ENCODE measurements around the gene FBXL13. TPM values are rescaled to one million over a fixed set of nuclear protein-coding genes. Genes with fewer than 3 reads are reported as not detected.

FBXL13 gene
- total RNA-seq, 4 donors from 2014 or later, result 0.40 to 0.95 (median 0.51) TPM

DNA sequence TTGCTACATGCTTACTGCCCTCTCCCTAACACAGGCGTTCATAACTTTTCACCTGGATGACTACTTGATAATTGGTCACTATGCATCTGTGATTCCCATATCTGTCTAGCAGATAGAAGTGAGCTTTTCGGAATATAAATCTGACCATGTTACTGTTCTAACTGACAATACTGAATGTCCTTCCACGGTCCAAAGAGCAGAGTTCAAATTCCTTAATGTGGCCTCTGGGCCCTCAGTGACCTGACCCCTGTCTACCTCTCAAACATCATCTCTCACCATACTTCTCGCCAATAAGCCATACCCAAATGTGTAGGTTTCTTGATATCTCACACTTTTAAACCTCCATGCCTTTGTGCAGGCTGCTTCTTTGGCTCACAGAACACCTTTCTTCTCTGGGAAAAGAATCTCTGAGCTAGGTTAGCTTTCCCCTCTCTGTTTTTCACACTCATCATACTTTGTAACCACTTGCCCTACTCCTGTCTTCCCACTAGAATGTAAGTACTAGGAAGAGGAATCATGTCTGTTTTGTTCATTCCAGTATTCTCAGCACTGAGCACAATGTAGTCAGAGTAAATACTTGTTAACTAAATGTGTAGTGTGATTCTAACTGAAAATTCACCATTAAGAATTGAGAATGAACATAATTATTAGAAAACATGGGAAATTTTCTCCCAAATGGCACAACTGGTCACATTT is 201.0 kb downstream of the FBXL13 start:
- no peak overlapping the region for H3K27ac ChIP-seq
- no peaks in the 10 kb centered on the region for H3K9me3 ChIP-seq
- TF ChIP-seq, protein P1, sequence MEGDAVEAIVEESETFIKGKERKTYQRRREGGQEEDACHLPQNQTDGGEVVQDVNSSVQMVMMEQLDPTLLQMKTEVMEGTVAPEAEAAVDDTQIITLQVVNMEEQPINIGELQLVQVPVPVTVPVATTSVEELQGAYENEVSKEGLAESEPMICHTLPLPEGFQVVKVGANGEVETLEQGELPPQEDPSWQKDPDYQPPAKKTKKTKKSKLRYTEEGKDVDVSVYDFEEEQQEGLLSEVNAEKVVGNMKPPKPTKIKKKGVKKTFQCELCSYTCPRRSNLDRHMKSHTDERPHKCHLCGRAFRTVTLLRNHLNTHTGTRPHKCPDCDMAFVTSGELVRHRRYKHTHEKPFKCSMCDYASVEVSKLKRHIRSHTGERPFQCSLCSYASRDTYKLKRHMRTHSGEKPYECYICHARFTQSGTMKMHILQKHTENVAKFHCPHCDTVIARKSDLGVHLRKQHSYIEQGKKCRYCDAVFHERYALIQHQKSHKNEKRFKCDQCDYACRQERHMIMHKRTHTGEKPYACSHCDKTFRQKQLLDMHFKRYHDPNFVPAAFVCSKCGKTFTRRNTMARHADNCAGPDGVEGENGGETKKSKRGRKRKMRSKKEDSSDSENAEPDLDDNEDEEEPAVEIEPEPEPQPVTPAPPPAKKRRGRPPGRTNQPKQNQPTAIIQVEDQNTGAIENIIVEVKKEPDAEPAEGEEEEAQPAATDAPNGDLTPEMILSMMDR (IDR thresholded peaks at IDR 0.05), result no peak
- TF ChIP-seq POLR2A (IDR thresholded peaks at IDR 0.05), result no peak
- no peaks in the 10 kb centered on the region for H3K36me3 ChIP-seq
- no peak overlapping the region for H3K4me3 ChIP-seq
- H3K27me3 ChIP-seq, result no peaks in the 10 kb centered on the region
- no peak for DNase-seq
- H3K4me1 ChIP-seq, result peaks cover 0 to 18% (median 0%) of the 10 kb centered on the region in 3 donors
- 84 to 92% methylated on average over 4 of the region's 4 CpGs for WGBS, 2 donors
- intact Hi-C loops (cut with DNase I), result no loop called here

- Histone ChIP-seq H3K27ac (no peak overlapping the region), H3K27me3 (no peaks in the 10 kb centered on the region), H3K36me3 (no peaks in the 10 kb centered on the region), H3K9me3 (no peaks in the 10 kb centered on the region), H3K4me1 (peaks cover 0 to 18% (median 0%) of the 10 kb centered on the region in 3 donors), H3K4me3 (no peak overlapping the region)
- no peak for TF ChIP-seq POLR2A (IDR thresholded peaks at IDR 0.05)
- TF ChIP-seq, protein P1 (IDR thresholded peaks at IDR 0.05), result no peak
- intact Hi-C loops (cut with DNase I), result no loop called here
- WGBS, 2 donors, result 68 to 82% methylated on average over 2 of the region's 2 CpGs
- no peak for DNase-seq
Measured at GRCh38 chr7:102872460-102872859, 202.1 kb downstream of the FBXL13 start.

DNA sequence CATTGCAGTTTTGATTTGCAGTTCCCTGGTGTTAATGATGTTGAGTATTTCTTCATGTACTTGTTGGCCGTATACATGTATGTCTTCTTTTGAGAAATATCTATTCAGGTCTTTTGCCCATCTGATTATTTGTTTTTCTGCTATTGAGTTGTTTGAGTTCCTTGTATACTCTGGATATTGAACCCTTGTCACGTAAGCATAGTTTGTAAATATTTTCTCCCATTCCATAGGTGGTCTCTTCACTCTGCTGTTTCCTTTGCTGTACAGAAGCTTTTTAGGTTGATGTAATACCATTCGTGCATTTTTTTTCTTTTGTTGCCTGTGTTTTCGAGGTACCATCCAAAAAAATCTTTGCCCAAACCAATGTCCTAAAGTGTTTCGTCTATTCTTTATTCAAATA is 205.4 kb downstream of the FBXL13 start:
- WGBS, 2 donors, result 83 to 98% methylated on average over 5 of the region's 5 CpGs
- Histone ChIP-seq H3K4me1 (peaks cover 0 to 4% (median 0%) of the 10 kb centered on the region in 3 donors), H3K9me3 (no peaks in the 10 kb centered on the region), H3K27ac (no peak overlapping the region), H3K36me3 (no peaks in the 10 kb centered on the region), H3K4me3 (no peak overlapping the region), H3K27me3 (no peaks in the 10 kb centered on the region)
- intact Hi-C loops (cut with DNase I), result no loop called here
- no peak for DNase-seq
- TF ChIP-seq, protein P1 (IDR thresholded peaks at IDR 0.05), result no peak
- no peak for TF ChIP-seq POLR2A (IDR thresholded peaks at IDR 0.05)

DNA sequence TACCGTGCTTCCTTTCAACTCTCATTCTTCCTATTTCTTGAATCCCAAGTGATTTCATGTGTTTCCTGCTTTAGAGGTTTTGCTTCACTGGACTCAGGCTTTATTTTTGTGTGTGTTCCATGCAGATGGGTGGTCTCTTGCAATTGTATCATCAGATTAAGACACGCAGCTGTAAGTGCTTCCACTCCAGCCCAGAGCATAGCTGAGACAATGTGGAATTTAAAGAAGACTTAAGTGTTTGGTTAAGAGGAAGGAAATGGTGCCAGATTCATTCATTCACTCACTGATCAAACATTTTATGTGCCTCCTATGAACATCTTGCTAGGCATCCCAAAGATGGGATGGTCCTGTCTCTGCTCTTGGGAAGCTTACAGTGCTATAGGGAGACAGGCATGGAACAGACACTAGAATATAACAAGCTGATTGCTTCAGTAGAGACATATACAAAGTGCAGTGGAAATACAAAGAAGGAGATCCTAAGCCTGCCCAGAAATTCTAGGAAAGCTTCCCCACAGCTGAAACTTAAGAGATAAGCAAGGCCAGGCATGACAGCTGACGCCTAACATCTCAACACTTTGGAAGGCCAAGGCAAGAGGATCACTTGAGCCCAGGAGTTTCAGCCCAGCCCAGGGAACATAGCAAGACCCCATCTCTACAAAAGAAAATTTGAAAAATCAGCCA is 207.9 kb downstream of the FBXL13 start:
- Histone ChIP-seq H3K27me3 (no peaks in the 10 kb centered on the region), H3K4me1 (no peaks in the 10 kb centered on the region), H3K27ac (no peak overlapping the region), H3K9me3 (no peaks in the 10 kb centered on the region), H3K4me3 (no peak overlapping the region), H3K36me3 (no peaks in the 10 kb centered on the region)
- intact Hi-C loops (cut with DNase I), result no loop called here
- no peak for DNase-seq
- 84 to 93% methylated on average over 3 of the region's 3 CpGs for WGBS, 2 donors
- TF ChIP-seq, protein P1 (IDR thresholded peaks at IDR 0.05), result no peak
- no peak for TF ChIP-seq POLR2A (IDR thresholded peaks at IDR 0.05)

DNA sequence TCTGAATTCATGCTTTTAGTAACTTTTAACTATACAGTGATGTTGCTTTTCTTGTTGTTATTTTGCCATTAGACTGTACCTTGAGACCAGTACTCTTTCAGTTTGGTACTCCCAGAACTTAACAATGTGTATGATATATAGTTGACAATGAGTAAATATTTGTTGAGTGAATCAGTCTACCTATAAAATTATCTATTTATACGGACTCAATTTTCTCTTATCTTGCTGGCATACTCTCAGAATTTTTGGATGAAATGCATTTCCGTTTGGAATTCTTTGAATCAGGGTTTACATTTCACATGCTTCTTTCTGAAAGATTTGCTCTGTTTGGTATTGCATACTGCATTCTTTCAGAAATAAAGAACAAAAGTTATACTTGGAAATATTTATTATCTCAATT is 209.6 kb downstream of the FBXL13 start:
- 65 to 68% methylated on average over 2 of the region's 2 CpGs for WGBS, 2 donors
- H3K4me1 ChIP-seq, result peaks cover 0 to 5% (median 0%) of the 10 kb centered on the region in 3 donors
- intact Hi-C loops (cut with DNase I), result no loop called here
- H3K27ac ChIP-seq, result no peak overlapping the region
- DNase-seq, result no peak
- no peaks in the 10 kb centered on the region for H3K9me3 ChIP-seq
- H3K36me3 ChIP-seq, result no peaks in the 10 kb centered on the region
- H3K27me3 ChIP-seq, result no peaks in the 10 kb centered on the region
- no peak overlapping the region for H3K4me3 ChIP-seq
- TF ChIP-seq, protein P1 (IDR thresholded peaks at IDR 0.05), result no peak
- TF ChIP-seq POLR2A (IDR thresholded peaks at IDR 0.05), result no peak
